HEK293 (cell line): ENCODE measurements around the gene WLS.

Experiments used
- CTCF ChIA-PET: fragments of 350-600 bp; formaldehyde crosslinking; extraction: SDS; loops from one replicate; lab custom pipeline; 2021; ENCODE audit warnings: antibody characterized with exemption; lab: Yijun Ruan, JAX
- POLR2A ChIA-PET: fragments of 300-600 bp; formaldehyde crosslinking; extraction: SDS; loops from one replicate; lab custom pipeline; 2020; ENCODE audit warnings: antibody characterized with exemption, inconsistent platforms; lab: Yijun Ruan, JAX
- H3K27ac ChIP-seq: fragments of 200-500 bp; sonication (Bioruptor generic); 2 replicates; pipeline ENCODE4 v1.5.1; 2014; ENCODE audit warnings: low read depth, low read length, control low read depth, inconsistent platforms; ENCODE audit errors: extremely low read depth
- H3K36me3 ChIP-seq, 2 experiments: fragments of 200-500 bp in 1 of 2; sonication (Bioruptor generic) in 1 of 2; 1 replicate in 1 of 2; 2 replicates in 1 of 2; pipeline ENCODE4 v1.5.1; 2014 to 2017; ENCODE audit warnings: inconsistent platforms in 2 of 2, low read length in 2 of 2; ENCODE audit not compliant: control insufficient read depth in 2 of 2, insufficient read depth in 1 of 2
- H3K4me1 ChIP-seq: fragments of 200-500 bp; sonication (Bioruptor generic); 2 replicates; pipeline ENCODE4 v1.5.1; 2014; ENCODE audit warnings: mild to moderate bottlenecking, low read length, inconsistent platforms; ENCODE audit not compliant: control insufficient read depth, insufficient read depth
- H3K4me3 ChIP-seq: 2 replicates; pipeline ENCODE4 v1.5.1; 2011; ENCODE audit warnings: low read depth, mild to moderate bottlenecking, control low read depth, low read length, moderate library complexity
- H3K9me3 ChIP-seq: fragments of 200-500 bp; sonication (Bioruptor generic); 2 replicates; pipeline ENCODE4 v1.5.1; 2014; ENCODE audit warnings: low read depth, low read length, inconsistent platforms; ENCODE audit not compliant: control insufficient read depth, insufficient read depth
- KLF8 ChIP-seq: fragments of 450-650 bp; formaldehyde crosslinking; IDR thresholded peaks from 2 replicates; pipeline ENCODE4 v1.5.1; 2016; ENCODE audit warnings: missing biosample characterization, missing genetic modification characterization
- OSR2 ChIP-seq: fragments of 450-650 bp; formaldehyde crosslinking; IDR thresholded peaks from 2 replicates; pipeline ENCODE4 v1.5.1; 2016; ENCODE audit warnings: missing biosample characterization, missing genetic modification characterization
- OVOL3 ChIP-seq: fragments of 450-650 bp; formaldehyde crosslinking; IDR thresholded peaks from 2 replicates; pipeline ENCODE4 v1.5.1; 2016; ENCODE audit warnings: missing biosample characterization, missing genetic modification characterization
- PRDM1 ChIP-seq: fragments of 450-650 bp; formaldehyde crosslinking; IDR thresholded peaks from 2 replicates; pipeline ENCODE4; 2016; ENCODE audit warnings: missing biosample characterization, missing genetic modification characterization
- SP3 ChIP-seq: fragments of 450-650 bp; formaldehyde crosslinking; IDR thresholded peaks from 2 replicates; pipeline ENCODE4 v1.5.1; 2016; ENCODE audit warnings: missing biosample characterization, missing genetic modification characterization
- TRIM28 ChIP-seq: IDR thresholded peaks from 2 replicates; pipeline ENCODE4 v1.6.1; 2011; ENCODE audit warnings: low read length, control low read depth, borderline replicate concordance
- ZNF114 ChIP-seq: fragments of 450-650 bp; formaldehyde crosslinking; IDR thresholded peaks from 2 replicates; pipeline ENCODE4 v1.5.0; 2017; ENCODE audit warnings: missing biosample characterization, missing genetic modification characterization
- ZNF184 ChIP-seq: fragments of 450-650 bp; IDR thresholded peaks from 2 replicates; pipeline ENCODE4 v1.5.1; 2018; ENCODE audit warnings: missing biosample characterization, mild to moderate bottlenecking, missing genetic modification characterization
- ZNF248 ChIP-seq: fragments of 450-650 bp; formaldehyde crosslinking; IDR thresholded peaks from 2 replicates; pipeline ENCODE4 v1.5.1; 2017; ENCODE audit warnings: missing biosample characterization, missing genetic modification characterization
- ZNF350 ChIP-seq: fragments of 450-650 bp; formaldehyde crosslinking; IDR thresholded peaks from 2 replicates; pipeline ENCODE4 v1.5.0; 2017; ENCODE audit warnings: missing biosample characterization, mild to moderate bottlenecking, missing genetic modification characterization
- ZNF510 ChIP-seq: fragments of 450-650 bp; formaldehyde crosslinking; IDR thresholded peaks from 2 replicates; pipeline ENCODE4 v1.5.1; 2018; ENCODE audit warnings: mild to moderate bottlenecking, missing genetic modification characterization, missing biosample characterization; ENCODE audit not compliant: insufficient replicate concordance
- ZNF560 ChIP-seq: fragments of 450-650 bp; formaldehyde crosslinking; IDR thresholded peaks from 2 replicates; pipeline ENCODE4 v1.5.1; 2017; ENCODE audit warnings: missing biosample characterization, missing genetic modification characterization, borderline replicate concordance
- ZNF596 ChIP-seq: fragments of 450-650 bp; IDR thresholded peaks from 2 replicates; pipeline ENCODE4 v1.5.0; 2018; ENCODE audit warnings: missing biosample characterization, mild to moderate bottlenecking, missing genetic modification characterization, moderate library complexity
- ZNF624 ChIP-seq: fragments of 450-650 bp; formaldehyde crosslinking; IDR thresholded peaks from 2 replicates; pipeline ENCODE4 v1.5.1; 2017; ENCODE audit warnings: missing biosample characterization, missing genetic modification characterization
- ZNF660 ChIP-seq: fragments of 450-650 bp; IDR thresholded peaks from 2 replicates; pipeline ENCODE4 v1.5.1; 2018; ENCODE audit warnings: missing biosample characterization, mild to moderate bottlenecking, missing genetic modification characterization
- ZNF701 ChIP-seq: fragments of 450-650 bp; formaldehyde crosslinking; IDR thresholded peaks from 2 replicates; pipeline ENCODE4 v1.5.1; 2016; ENCODE audit warnings: missing biosample characterization, missing genetic modification characterization
- TF ChIP-seq, protein P1 (sequence below): fragments of 450-650 bp; formaldehyde crosslinking; IDR thresholded peaks from 2 replicates; pipeline ENCODE4 v1.5.1; 2017; ENCODE audit warnings: missing biosample characterization, missing genetic modification characterization
- TF ChIP-seq, protein P2 (sequence below): fragments of 450-650 bp; formaldehyde crosslinking; conservative IDR thresholded peaks from 2 replicates; pipeline ENCODE4 v1.5.1; 2016; ENCODE audit warnings: low read depth, missing biosample characterization, missing genetic modification characterization
- TF ChIP-seq, protein P3 (sequence below): fragments of 450-650 bp; formaldehyde crosslinking; IDR thresholded peaks from 2 replicates; pipeline ENCODE4; 2016; ENCODE audit warnings: missing biosample characterization, missing genetic modification characterization
- TF ChIP-seq, protein P4 (sequence below): fragments of 450-650 bp; formaldehyde crosslinking; IDR thresholded peaks from 2 replicates; pipeline ENCODE4 v1.5.1; 2017; ENCODE audit warnings: missing biosample characterization, missing genetic modification characterization

WLS gene

DNA sequence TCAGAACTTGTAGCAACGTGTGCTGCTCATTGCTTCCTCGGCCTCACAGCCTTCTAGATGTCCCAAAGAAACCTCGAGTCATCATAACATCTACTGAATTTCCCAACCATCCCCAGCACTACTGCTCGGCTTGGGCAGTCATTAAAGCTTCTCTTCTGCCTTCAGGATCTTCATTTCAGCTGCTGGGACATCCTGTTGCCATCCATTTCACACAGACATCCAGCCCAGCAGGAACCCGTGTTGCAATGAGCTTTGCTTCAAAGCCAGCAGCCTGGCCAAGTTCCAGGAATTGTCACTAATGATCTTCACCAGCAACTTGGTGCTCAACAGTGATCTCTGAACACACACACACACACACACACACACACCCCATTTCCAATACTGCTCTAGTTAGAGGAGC lies 18.5 kb downstream of the WLS start (continued):
- TF ChIP-seq, protein P1, sequence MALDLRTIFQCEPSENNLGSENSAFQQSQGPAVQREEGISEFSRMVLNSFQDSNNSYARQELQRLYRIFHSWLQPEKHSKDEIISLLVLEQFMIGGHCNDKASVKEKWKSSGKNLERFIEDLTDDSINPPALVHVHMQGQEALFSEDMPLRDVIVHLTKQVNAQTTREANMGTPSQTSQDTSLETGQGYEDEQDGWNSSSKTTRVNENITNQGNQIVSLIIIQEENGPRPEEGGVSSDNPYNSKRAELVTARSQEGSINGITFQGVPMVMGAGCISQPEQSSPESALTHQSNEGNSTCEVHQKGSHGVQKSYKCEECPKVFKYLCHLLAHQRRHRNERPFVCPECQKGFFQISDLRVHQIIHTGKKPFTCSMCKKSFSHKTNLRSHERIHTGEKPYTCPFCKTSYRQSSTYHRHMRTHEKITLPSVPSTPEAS, result peak; percentile 56; the same call in 1 of the 2 replicates
- TF ChIP-seq ZNF596 (tag by site-specific recombination), result no peak
- TF ChIP-seq, protein P2, sequence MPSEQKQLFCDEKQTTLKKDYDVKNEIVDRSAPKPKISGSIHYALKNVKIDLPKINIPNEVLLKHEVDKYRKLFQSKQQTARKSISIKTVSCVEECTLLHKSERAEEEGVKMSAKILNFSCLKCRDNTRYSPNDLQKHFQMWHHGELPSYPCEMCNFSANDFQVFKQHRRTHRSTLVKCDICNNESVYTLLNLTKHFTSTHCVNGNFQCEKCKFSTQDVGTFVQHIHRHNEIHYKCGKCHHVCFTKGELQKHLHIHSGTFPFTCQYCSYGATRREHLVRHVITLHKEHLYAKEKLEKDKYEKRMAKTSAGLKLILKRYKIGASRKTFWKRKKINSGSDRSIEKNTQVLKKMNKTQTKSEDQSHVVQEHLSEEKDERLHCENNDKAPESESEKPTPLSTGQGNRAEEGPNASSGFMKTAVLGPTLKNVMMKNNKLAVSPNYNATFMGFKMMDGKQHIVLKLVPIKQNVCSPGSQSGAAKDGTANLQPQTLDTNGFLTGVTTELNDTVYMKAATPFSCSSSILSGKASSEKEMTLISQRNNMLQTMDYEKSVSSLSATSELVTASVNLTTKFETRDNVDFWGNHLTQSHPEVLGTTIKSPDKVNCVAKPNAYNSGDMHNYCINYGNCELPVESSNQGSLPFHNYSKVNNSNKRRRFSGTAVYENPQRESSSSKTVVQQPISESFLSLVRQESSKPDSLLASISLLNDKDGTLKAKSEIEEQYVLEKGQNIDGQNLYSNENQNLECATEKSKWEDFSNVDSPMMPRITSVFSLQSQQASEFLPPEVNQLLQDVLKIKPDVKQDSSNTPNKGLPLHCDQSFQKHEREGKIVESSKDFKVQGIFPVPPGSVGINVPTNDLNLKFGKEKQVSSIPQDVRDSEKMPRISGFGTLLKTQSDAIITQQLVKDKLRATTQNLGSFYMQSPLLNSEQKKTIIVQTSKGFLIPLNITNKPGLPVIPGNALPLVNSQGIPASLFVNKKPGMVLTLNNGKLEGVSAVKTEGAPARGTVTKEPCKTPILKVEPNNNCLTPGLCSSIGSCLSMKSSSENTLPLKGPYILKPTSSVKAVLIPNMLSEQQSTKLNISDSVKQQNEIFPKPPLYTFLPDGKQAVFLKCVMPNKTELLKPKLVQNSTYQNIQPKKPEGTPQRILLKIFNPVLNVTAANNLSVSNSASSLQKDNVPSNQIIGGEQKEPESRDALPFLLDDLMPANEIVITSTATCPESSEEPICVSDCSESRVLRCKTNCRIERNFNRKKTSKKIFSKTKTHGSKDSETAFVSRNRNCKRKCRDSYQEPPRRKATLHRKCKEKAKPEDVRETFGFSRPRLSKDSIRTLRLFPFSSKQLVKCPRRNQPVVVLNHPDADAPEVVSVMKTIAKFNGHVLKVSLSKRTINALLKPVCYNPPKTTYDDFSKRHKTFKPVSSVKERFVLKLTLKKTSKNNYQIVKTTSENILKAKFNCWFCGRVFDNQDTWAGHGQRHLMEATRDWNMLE (tag by site-specific recombination), result 0 out of 2 replicates have a peak, but pooled peaks have one; percentile 21
- peak; percentile 61 for TF ChIP-seq OSR2 (tag by site-specific recombination)
- TF ChIP-seq, protein P3, sequence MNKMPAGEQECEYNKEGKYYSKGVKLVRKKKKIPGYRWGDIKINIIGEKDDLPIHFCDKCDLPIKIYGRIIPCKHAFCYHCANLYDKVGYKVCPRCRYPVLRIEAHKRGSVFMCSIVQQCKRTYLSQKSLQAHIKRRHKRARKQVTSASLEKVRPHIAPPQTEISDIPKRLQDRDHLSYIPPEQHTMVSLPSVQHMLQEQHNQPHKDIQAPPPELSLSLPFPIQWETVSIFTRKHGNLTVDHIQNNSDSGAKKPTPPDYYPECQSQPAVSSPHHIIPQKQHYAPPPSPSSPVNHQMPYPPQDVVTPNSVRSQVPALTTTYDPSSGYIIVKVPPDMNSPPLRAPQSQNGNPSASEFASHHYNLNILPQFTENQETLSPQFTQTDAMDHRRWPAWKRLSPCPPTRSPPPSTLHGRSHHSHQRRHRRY (tag by site-specific recombination), result no peak
- TF ChIP-seq ZNF350 (tag by site-specific recombination), result no peak
- peak; percentile 34; the same call in 1 of the 2 replicates for TF ChIP-seq ZNF660 (tag by site-specific recombination)

DNA sequence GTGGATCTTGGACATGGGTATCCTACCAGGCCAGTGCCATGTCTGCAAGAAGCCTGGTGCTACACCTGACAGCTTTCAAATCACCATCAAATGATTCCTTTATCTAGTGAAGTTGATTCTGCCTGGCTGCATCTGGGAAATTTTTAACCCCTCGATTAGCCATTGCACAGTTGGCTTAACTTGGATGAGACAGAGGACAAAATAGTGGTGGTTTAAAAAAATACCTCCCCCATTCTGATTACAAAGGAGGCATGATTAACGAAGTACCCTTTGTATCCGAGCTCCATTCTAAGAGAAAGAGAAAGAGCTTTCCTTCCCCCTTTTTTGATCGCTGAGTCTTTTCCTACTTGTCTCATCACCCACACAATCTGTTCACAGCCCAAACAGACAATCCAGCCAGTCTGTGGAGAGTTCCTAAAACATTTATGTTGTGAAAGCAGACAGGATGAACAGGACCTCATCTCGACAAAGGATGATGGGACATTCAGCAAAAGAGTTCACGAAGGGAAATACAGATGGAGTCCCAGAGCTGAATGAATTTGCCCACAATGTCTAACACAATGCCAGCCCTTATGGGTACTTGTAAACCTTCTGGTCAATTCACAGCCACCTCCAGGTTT lies 20.5 kb downstream of the WLS start:
- ChIA-PET POLR2A (no interaction called here), CTCF (interaction anchor here (0.7 to 1.6 kb wide), 3 partner anchors 45 to 131 kb away, joined by 3 to 5 read pairs (median 3); no protein-coding TSS in a partner anchor)
- TF ChIP-seq ZNF510 (tag by site-specific recombination), result no peak
- no peak for TF ChIP-seq ZNF560 (tag by site-specific recombination)
- no peak for TF ChIP-seq SP3
- TF ChIP-seq TRIM28, result no peak
- TF ChIP-seq ZNF624 (tag by site-specific recombination), result no peak
- TF ChIP-seq ZNF248 (tag by site-specific recombination), result no peak
- no peak for TF ChIP-seq OSR2 (tag by site-specific recombination)
- TF ChIP-seq OVOL3 (tag by site-specific recombination), result no peak
- TF ChIP-seq KLF8 (tag by site-specific recombination), result no peak
- TF ChIP-seq ZNF114 (tag by site-specific recombination), result no peak
- TF ChIP-seq ZNF184 (tag by site-specific recombination), result no peak
- no peak for TF ChIP-seq ZNF701 (tag by site-specific recombination)
- TF ChIP-seq, protein P4, sequence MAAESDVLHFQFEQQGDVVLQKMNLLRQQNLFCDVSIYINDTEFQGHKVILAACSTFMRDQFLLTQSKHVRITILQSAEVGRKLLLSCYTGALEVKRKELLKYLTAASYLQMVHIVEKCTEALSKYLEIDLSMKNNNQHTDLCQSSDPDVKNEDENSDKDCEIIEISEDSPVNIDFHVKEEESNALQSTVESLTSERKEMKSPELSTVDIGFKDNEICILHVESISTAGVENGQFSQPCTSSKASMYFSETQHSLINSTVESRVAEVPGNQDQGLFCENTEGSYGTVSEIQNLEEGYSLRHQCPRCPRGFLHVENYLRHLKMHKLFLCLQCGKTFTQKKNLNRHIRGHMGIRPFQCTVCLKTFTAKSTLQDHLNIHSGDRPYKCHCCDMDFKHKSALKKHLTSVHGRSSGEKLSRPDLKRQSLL (tag by site-specific recombination), result no peak
- no peak for TF ChIP-seq PRDM1 (tag by site-specific recombination)
- no peaks in the 10 kb centered on the region for H3K36me3 ChIP-seq
- peaks cover 46% of the 10 kb centered on the region for H3K4me1 ChIP-seq
- no peak overlapping the region for H3K27ac ChIP-seq
- H3K9me3 ChIP-seq, result no peaks in the 10 kb centered on the region
- no peak overlapping the region for H3K4me3 ChIP-seq
